ENCODE results near the gene MT1B.

Gene MT1B

DNA sequence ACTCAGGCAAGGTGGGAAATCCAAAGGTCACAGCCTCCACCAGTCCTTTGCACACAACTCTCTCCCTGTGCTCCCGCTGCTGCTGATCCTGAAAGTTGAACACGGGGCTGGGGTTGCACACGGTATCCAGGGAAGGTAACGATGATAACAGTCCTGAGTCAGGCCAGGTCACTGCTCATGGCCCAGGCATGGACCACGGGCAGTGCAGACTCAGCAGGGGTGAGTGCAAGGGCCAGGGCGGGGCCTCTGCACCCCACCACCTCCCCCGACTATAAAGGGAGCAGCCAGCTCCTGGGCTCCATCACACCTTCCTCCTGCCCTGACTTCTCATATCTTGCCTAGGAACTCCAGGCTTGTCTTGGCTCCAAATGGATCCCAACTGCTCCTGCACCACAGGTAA, at the start of gene MT1B:
TSS of gene MT1B (plus strand) at position 301 of the 400 bp plus-strand sequence. CDS start at position 369, 68 bp downstream.
- DNase-seq = no peak

DNA sequence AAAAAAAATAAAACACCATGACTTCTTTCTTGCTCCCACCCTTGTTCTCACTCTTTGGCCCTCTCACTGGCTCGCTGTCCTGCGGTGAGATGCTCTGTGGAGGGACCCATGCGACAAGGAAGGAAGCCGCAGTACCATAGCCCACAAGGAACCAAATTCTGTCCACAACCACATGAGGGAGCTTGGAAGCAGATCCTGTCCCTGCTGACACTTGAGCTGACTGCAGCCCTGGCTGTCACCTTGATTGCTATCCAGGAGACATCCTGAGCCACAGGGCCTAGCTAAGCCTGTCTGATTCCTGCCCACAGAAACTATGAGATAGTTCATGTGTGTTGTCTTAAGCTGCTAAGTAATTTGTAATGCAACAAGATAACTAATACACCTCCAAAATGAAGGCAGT, 48.1 kb upstream of the MT1B start:
- peak; percentile 40 for DNase-seq

GRCh38 chr16:56604966-56605365, 46.7 kb upstream of the MT1B start:
- no peak for DNase-seq

GRCh38 chr16:56605475-56605874, 46.2 kb upstream of the MT1B start:
- DNase-seq = no peak

GRCh38 chr16:56606071-56606475, 45.6 kb upstream of the MT1B start:
- no peak for DNase-seq

- no peak for DNase-seq
These were observed 45.1 kb upstream of the MT1B start for GRCh38 chr16:56606476-56607108.

DNA sequence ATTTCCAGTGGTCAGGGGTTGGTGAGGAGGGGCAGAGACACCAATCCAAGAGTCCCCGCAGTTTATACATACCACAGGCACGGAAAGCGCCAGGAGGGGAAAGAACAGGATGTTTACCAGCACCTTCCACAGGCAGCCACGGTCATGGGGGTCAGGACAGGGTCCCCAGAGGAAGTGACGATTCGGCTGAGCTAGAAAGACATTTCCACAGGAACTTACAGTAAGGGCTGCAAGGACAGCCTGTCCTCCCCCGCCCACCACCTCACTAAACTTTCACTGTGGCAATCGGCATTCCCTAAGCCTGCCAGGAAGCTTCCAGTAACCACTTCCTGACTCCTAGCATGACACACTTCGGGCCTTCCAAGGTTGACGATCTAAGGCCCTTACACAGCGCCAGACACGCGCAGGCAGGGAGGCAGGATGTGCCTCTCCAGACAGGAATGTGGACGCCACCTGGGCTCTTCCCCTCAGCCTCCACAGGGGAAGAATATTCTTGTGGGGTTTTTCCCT, 44.5 kb upstream of the MT1B start:
- peak; percentile 32 for DNase-seq

DNA sequence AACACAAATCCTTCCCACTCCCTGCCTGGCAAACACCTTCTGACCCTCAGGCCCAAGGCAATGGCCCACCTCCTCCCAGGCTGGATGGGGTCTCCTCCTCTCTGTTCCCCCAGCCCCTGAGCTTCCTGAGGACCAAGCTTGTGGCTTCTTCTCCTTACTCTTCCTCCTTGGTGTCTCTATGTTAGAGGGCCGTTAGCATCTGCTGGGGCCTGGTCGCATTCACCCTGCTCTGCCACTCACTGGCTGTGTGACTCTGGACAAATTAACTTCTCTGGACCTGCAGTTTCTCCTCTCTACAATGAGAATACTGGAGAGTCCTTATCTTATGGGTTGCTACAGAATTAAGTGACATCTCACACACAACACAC, 44.0 kb upstream of the MT1B start:
- DNase-seq = no peak

GRCh38 chr16:56608043-56608875, 43.4 kb upstream of the MT1B start, which contains the start of gene MT2A:
TSS of gene MT2A (plus strand) at chr16:56608584. CDS start at chr16:56608656, 72 bp downstream.
- DNase-seq = peak; percentile 93

DNA sequence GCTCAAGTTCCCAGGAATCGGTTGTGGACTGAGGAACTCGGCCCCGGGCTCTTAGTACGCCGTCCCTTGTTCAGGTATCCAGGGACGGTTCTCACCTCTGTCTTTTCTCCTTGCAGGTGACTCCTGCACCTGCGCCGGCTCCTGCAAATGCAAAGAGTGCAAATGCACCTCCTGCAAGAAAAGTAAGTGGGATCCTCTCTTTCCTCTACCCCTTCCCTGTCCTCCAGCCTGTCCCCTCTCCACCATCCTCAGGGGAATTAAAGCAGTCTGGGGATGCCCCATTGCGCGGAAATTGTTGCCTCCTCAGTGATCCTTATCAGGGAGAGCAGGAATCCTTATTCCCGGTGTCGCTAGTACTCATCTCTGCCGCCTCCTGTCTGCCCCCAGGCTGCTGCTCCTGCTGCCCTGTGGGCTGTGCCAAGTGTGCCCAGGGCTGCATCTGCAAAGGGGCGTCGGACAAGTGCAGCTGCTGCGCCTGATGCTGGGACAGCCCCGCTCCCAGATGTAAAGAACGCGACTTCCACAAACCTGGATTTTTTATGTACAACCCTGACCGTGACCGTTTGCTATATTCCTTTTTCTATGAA, 42.7 kb upstream of the MT1B start:
- DNase-seq = peak; percentile 18

DNA sequence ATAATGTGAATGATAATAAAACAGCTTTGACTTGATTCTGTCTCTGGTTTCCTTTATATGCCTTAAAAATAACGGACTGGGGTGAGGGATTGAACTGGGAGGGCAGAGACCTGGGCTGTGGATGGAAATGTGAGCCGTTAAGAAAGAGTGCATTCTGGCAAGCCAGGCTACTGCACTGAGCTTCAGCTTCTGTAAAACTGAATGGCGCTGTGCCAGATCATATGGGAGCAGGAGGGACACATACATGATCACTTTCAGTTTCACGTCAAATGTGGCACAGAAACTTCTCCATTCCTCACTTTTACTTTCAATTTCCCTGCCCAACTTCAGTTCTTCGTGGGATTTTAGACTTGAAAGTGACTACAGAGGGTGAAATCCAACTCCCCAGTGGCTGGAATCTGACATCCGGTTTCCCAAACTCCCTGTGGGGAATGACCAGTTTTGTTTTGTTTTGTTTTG, 42.2 kb upstream of the MT1B start:
- peak; percentile 89 for DNase-seq

DNA sequence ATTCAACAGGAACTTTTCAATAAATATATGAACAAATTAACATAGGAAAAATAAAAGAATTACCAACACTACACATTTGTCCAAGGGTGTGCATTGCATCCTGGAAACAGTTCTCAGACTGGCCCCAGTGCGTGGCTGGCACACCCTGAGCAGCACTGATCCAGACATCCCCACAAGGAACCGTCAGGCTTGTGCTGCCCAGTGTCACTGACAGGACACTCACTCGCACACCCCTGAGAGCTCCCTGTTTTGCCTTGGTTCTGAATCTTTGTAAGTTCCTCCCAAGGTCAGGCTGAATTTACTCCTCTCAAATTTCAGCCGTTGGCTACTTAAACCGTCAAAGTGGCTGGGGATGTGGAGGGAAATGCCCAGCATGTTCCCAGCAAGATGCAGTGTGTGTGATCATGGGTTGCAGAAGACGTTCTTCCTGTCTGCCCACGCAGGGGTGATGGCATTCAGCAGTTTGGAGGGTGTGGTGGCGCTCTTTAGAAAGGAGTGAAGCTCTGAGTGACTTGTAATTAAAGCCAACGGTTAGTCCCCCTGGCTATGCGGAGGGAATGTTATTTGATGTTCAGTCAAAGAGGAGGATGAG, 41.6 kb upstream of the MT1B start:
- peak; percentile 71 for DNase-seq

GRCh38 chr16:56610609-56611111, 41.0 kb upstream of the MT1B start:
- no peak for DNase-seq

GRCh38 chr16:56611281-56611833, 40.3 kb upstream of the MT1B start:
- DNase-seq = no peak

DNA sequence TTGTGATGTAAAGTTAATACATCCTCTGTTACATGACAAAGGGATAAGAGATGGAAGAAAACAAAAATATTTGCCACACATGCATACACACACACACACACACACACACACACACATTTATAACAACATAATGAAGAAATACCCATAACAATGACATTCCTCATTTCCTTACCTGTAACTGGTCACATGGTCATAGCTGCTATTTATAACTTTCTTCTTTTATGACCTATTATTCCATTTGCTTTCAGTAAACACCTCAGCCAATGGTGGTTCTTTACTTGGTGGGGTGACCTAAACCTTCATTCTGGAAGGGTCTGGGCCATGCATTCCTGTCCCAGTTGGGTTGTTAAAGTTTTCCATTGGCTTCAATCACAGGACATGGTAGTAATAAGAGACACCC, 38.0 kb upstream of the MT1B start:
- no peak for DNase-seq

GRCh38 chr16:56614549-56614991, 37.1 kb upstream of the MT1B start:
- DNase-seq = no peak

- DNase-seq = no peak
These were observed 36.3 kb upstream of the MT1B start for GRCh38 chr16:56615353-56615752.

- DNase-seq = no peak
These were observed 35.0 kb upstream of the MT1B start for GRCh38 chr16:56616608-56617211.

- DNase-seq = peak; percentile 77
These were observed 34.2 kb upstream of the MT1B start for GRCh38 chr16:56617212-56618085.

GRCh38 chr16:56618138-56618537, 33.5 kb upstream of the MT1B start:
- DNase-seq = no peak

DNA sequence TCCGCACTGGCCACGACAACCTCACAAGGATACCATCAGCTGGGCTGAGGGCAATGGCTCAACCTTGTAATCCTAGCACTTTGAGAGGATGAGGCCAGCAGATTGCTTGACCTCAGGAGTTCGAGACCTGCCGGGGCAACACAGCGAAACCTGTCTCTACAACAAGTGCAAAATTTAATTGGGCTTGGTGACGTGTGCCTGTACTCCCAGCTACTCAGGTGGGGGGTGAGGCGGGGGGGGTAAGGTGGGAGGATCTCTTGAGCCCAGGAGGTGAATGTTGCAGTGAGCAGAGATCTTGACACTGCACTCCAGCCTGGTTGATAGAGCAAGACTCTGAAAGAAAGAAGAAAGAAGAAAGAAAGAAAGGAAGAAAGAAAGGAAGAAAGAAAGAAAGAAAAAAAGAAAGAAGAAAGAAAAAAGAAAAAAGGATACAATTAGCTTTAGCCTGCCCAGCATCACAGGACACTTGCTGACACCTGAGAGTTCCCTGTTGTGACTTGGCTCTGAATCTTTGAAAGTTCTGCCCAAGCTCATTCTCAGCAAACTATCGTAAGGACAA, 31.3 kb upstream of the MT1B start:
- DNase-seq = no peak

Measured in CD4-positive, alpha-beta T cell treated with Interleukin-6 for 4 hours (primary cell).